Liver (tissue), 3 donors: ENCODE results near the gene AP4E1.
"Not testable (repeated sequence)": the region's sequence is repeated elsewhere in the genome, so short reads cannot be mapped to it uniquely, and the experiment has no call there.

Experiments used
- EGR1 ChIP-seq, 2 donors: IDR thresholded peaks; 2 replicates each; pipeline ENCODE4 v1.6.1; 2016 to 2018; ENCODE audit warnings: antibody characterized with exemption in 2 of 2, low read depth in 2 of 2
- FOXA1 ChIP-seq: IDR thresholded peaks from 2 replicates; pipeline ENCODE4 v1.6.1; 2016; ENCODE audit warnings: antibody characterized with exemption
- GABPA ChIP-seq, 2 donors: IDR thresholded peaks in 1 of 2; conservative IDR thresholded peaks in 1 of 2; 2 replicates each; pipeline ENCODE4 v1.6.1; 2016; ENCODE audit warnings: antibody characterized with exemption in 2 of 2, mild to moderate bottlenecking in 1 of 2, moderate library complexity in 1 of 2
- JUND ChIP-seq, 2 donors: IDR thresholded peaks; 2 replicates each; pipeline ENCODE4 v1.6.1; 2016; ENCODE audit warnings: antibody characterized with exemption in 2 of 2
- RAD21 ChIP-seq, 2 donors: IDR thresholded peaks; 2 replicates each; pipeline ENCODE4 v1.6.1; 2016; ENCODE audit warnings: antibody characterized with exemption in 2 of 2, mild to moderate bottlenecking in 2 of 2
- RXRA ChIP-seq, 2 donors: IDR thresholded peaks; 2 replicates each; pipeline ENCODE4 v1.6.1; 2017 to 2018; ENCODE audit warnings: antibody characterized with exemption in 2 of 2, mild to moderate bottlenecking in 1 of 2
- SP1 ChIP-seq: IDR thresholded peaks from 2 replicates; pipeline ENCODE4 v1.6.1; 2018; ENCODE audit warnings: antibody characterized with exemption, mild to moderate bottlenecking
- TAF1 ChIP-seq: conservative IDR thresholded peaks from 2 replicates; pipeline ENCODE4 v1.6.1; 2016; ENCODE audit warnings: antibody characterized with exemption, mild to moderate bottlenecking
- YY1 ChIP-seq: IDR thresholded peaks from 2 replicates; pipeline ENCODE4 v1.6.1; 2016; ENCODE audit warnings: antibody characterized with exemption, mild to moderate bottlenecking
- TF ChIP-seq, protein P1 (sequence below): fragments of 150-350 bp; IDR thresholded peaks from 2 replicates; pipeline ENCODE4 v1.5.1; 2017; ENCODE audit warnings: improper control_type of control experiment, low read depth, low read length; ENCODE audit not compliant: missing input control
- TF ChIP-seq, protein P2 (sequence below): IDR thresholded peaks from 2 replicates; pipeline ENCODE4 v1.6.1; 2016; ENCODE audit warnings: antibody characterized with exemption
- TF ChIP-seq, protein P3 (sequence below): IDR thresholded peaks from 2 replicates; pipeline ENCODE4 v1.6.1; 2016; ENCODE audit warnings: antibody characterized with exemption, mild to moderate bottlenecking
- TF ChIP-seq, protein P4 (sequence below): IDR thresholded peaks from 2 replicates; pipeline ENCODE4 v1.6.1; 2016; ENCODE audit warnings: antibody characterized with exemption
- TF ChIP-seq, protein P5 (sequence below): IDR thresholded peaks from 2 replicates; pipeline ENCODE4 v1.6.1; 2016; ENCODE audit warnings: antibody characterized with exemption
- donor health status: healthy.
- donor health status: healthy.

DNA sequence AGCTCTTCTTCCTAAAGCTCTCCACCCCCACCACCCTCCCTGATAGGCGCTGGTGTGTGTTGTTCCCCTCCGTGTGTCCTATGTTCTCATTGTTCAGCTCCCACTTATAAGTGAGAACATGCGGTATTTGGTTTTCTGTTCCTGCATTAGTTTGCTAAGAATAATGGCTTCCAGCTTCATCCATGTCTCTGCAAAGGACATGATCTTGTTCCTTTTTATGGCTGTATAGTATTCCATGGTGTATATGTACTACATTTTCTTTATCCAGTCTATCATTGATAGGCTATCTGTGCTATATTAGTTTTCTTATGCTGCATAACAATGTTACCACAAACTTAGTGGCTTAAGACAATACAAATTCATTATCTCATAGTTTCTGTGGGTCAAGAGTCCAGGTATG, 42.3 kb downstream of the AP4E1 start:
- TF ChIP-seq TAF1; FOXA1; GABPA (IDR thresholded peaks at IDR 0.05 in 1 of 2, conservative IDR thresholded peaks at IDR 0.05 in 1 of 2); EGR1 (IDR thresholded peaks at IDR 0.05; ENCODE audit: low read depth in 2 of 2); RAD21 (IDR thresholded peaks at IDR 0.05); YY1; JUND (IDR thresholded peaks at IDR 0.05); SP1; RXRA (IDR thresholded peaks at IDR 0.05): not testable (repeated sequence)
- TF ChIP-seq, protein P1, sequence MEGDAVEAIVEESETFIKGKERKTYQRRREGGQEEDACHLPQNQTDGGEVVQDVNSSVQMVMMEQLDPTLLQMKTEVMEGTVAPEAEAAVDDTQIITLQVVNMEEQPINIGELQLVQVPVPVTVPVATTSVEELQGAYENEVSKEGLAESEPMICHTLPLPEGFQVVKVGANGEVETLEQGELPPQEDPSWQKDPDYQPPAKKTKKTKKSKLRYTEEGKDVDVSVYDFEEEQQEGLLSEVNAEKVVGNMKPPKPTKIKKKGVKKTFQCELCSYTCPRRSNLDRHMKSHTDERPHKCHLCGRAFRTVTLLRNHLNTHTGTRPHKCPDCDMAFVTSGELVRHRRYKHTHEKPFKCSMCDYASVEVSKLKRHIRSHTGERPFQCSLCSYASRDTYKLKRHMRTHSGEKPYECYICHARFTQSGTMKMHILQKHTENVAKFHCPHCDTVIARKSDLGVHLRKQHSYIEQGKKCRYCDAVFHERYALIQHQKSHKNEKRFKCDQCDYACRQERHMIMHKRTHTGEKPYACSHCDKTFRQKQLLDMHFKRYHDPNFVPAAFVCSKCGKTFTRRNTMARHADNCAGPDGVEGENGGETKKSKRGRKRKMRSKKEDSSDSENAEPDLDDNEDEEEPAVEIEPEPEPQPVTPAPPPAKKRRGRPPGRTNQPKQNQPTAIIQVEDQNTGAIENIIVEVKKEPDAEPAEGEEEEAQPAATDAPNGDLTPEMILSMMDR, result not testable (repeated sequence)
- TF ChIP-seq, protein P2, sequence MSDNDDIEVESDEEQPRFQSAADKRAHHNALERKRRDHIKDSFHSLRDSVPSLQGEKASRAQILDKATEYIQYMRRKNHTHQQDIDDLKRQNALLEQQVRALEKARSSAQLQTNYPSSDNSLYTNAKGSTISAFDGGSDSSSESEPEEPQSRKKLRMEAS, result not testable (repeated sequence)
- TF ChIP-seq, protein P3, sequence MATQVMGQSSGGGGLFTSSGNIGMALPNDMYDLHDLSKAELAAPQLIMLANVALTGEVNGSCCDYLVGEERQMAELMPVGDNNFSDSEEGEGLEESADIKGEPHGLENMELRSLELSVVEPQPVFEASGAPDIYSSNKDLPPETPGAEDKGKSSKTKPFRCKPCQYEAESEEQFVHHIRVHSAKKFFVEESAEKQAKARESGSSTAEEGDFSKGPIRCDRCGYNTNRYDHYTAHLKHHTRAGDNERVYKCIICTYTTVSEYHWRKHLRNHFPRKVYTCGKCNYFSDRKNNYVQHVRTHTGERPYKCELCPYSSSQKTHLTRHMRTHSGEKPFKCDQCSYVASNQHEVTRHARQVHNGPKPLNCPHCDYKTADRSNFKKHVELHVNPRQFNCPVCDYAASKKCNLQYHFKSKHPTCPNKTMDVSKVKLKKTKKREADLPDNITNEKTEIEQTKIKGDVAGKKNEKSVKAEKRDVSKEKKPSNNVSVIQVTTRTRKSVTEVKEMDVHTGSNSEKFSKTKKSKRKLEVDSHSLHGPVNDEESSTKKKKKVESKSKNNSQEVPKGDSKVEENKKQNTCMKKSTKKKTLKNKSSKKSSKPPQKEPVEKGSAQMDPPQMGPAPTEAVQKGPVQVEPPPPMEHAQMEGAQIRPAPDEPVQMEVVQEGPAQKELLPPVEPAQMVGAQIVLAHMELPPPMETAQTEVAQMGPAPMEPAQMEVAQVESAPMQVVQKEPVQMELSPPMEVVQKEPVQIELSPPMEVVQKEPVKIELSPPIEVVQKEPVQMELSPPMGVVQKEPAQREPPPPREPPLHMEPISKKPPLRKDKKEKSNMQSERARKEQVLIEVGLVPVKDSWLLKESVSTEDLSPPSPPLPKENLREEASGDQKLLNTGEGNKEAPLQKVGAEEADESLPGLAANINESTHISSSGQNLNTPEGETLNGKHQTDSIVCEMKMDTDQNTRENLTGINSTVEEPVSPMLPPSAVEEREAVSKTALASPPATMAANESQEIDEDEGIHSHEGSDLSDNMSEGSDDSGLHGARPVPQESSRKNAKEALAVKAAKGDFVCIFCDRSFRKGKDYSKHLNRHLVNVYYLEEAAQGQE, result not testable (repeated sequence)
- TF ChIP-seq, protein P4, sequence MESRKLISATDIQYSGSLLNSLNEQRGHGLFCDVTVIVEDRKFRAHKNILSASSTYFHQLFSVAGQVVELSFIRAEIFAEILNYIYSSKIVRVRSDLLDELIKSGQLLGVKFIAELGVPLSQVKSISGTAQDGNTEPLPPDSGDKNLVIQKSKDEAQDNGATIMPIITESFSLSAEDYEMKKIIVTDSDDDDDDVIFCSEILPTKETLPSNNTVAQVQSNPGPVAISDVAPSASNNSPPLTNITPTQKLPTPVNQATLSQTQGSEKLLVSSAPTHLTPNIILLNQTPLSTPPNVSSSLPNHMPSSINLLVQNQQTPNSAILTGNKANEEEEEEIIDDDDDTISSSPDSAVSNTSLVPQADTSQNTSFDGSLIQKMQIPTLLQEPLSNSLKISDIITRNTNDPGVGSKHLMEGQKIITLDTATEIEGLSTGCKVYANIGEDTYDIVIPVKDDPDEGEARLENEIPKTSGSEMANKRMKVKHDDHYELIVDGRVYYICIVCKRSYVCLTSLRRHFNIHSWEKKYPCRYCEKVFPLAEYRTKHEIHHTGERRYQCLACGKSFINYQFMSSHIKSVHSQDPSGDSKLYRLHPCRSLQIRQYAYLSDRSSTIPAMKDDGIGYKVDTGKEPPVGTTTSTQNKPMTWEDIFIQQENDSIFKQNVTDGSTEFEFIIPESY, result not testable (repeated sequence)
- TF ChIP-seq, protein P5, sequence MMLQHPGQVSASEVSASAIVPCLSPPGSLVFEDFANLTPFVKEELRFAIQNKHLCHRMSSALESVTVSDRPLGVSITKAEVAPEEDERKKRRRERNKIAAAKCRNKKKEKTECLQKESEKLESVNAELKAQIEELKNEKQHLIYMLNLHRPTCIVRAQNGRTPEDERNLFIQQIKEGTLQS, result not testable (repeated sequence)
